D721Med (cell line): ENCODE measurements around the gene ACSL6.

ENCODE experiments used
- DNase-seq: peaks from one replicate; pipeline ENCODE4 v3.0.0; 2011; ENCODE audit warnings: low spot score; ENCODE audit not compliant: insufficient read length
- FAIRE-seq: peaks from 2 replicates; lab custom pipeline; 2011; peaks lifted over from hg19 to GRCh38; lab: Jason Lieb, UNC
- TF ChIP-seq, protein P1 (sequence below): IDR thresholded peaks from 2 replicates; pipeline ENCODE4 v1.5.1; 2012; ENCODE audit warnings: mild to moderate bottlenecking, control low read depth; ENCODE audit not compliant: insufficient read depth; ENCODE audit errors: missing control alignments

Gene ACSL6

GRCh38 chr5:131977212-131977604 is 34.2 kb downstream of the ACSL6 start:
- FAIRE-seq, result no peak
- TF ChIP-seq, protein P1, sequence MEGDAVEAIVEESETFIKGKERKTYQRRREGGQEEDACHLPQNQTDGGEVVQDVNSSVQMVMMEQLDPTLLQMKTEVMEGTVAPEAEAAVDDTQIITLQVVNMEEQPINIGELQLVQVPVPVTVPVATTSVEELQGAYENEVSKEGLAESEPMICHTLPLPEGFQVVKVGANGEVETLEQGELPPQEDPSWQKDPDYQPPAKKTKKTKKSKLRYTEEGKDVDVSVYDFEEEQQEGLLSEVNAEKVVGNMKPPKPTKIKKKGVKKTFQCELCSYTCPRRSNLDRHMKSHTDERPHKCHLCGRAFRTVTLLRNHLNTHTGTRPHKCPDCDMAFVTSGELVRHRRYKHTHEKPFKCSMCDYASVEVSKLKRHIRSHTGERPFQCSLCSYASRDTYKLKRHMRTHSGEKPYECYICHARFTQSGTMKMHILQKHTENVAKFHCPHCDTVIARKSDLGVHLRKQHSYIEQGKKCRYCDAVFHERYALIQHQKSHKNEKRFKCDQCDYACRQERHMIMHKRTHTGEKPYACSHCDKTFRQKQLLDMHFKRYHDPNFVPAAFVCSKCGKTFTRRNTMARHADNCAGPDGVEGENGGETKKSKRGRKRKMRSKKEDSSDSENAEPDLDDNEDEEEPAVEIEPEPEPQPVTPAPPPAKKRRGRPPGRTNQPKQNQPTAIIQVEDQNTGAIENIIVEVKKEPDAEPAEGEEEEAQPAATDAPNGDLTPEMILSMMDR, result no peak
- DNase-seq, result no peak

DNA sequence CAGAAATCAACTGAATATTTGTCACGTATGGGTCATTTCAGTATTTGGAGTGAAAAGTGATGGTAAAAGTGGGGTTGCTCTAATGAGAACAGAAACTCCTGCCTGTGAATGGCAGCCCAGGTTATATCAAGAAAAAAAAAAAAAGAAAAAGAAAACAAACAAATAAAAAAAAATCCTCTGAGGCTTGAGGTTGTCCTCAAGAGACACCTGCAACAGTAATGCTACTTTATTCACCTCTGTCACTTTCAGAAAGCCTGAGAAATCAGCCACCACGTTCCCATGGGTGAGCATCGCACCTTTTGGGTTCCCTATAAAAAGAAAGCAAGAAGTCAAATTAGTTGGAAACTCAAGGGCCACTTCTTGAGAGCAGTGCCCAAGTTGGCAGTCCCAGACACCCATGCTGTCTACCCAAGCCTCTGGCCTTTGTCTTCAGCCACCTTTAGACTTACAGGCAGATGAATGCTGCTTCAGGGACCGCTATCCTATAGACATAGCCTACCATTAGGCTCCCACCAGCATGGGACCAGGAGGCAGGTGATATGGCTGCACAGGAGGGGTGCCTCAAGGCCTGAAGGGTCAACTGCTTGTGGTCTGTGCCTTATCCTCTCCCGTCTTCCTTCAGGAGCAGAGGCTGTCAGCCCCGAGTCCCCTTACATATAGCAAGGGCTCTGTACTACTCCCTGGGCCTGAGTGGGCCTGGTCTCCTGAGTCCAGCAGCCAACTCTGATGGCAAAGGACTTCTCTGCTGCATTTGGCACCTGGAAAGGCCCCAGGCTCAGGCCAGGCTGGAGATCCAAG is 34.8 kb downstream of the ACSL6 start:
- DNase-seq, result no peak
- FAIRE-seq, result no peak

DNA sequence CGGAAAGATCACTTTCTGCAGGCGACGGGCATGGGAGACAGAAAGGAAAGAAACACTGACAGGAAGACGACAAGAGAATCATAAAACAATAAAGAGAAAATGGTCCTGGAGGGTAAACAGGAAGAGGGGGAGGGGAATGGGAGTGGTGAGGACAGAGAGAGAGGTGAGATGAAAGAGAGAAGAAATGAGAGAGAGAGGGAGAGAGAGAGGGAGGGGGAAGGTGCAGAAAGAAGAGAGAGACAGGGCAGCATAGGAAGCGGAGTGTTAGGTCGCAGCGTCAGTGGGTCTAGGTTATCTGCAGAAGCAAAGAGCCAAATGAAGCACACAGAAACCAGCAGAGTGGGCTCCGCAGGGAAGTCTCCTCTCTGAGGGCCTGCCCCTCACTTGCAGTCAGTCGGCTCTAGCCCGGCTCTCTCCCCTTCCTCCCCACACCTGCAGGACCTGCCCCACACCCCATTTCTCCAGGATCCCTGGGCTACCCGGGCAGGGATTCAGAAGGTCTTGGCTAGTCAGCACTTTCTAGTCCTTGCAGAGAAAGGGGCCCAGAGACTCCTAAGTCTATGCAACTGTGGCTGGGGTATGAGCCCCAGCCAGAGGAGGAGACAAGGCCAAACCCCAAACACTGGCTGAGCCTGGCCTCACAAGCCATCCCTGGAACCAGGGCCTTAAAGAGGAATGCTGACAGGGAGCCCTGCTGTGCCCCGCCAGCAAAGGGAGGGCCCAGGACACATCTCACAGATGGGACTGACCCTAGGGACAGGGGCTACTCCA is 36.3 kb downstream of the ACSL6 start:
- TF ChIP-seq, protein P1, result no peak
- FAIRE-seq (no peak), DNase-seq (no peak)

More for the DNA sequence above, 34.8 kb downstream of the ACSL6 start:
- TF ChIP-seq, protein P1, result no peak

- no peak for FAIRE-seq
- TF ChIP-seq, protein P1, result no peak
Observed at GRCh38 chr5:131974622-131974955, 36.9 kb downstream of the ACSL6 start.

GRCh38 chr5:131974016-131974415 is 37.4 kb downstream of the ACSL6 start:
- TF ChIP-seq, protein P1, result no peak
- DNase-seq (no peak), FAIRE-seq (no peak)

More at GRCh38 chr5:131974622-131974955, 36.9 kb downstream of the ACSL6 start:
- DNase-seq, result no peak

DNA sequence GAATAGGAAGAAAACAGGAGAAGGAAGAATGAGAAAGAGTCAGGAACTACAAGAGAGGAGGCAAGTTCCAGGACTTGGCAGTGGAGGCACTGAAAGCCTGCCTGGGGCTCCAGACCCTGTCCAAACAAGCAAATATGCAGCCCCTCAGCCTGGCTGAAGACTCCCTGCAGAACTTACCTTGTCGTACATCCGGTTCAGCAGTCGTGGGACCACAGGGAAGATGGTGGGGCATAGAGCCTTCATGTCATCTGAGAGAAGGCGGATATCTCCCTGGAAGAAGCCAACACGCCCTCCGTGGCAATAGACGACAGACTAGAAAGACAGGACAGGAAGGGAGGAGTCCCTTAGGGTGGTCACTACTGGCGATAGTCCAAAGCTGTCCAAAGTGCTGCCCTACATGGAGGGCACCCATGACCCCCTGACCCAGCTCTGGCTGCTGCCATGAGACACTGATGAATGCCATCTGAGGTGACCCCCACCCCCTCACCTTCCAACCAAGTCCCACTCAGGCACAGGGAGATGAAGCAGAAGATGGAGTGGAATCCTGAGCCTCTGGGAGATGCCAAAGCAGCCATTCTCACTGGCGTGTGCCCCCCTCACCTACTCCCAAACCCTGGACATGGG is 38.3 kb downstream of the ACSL6 start:
- FAIRE-seq, result no peak
- DNase-seq, result no peak
- TF ChIP-seq, protein P1, result no peak
